HL-60/S4 (cell line): ENCODE results near the gene SENP2.

ENCODE experiments used
- in situ Hi-C: fragments of 300-500 bp; cut with MboI; formaldehyde crosslinking; loops from 2 replicates; pipeline ENCODE4 v1.14.3; 2022; ENCODE audit warnings: low sequenced_read_pairs

The SENP2 gene

GRCh38 chr3:185667574-185667973 lies 81.5 kb downstream of the SENP2 start:
- in situ Hi-C loops: no loop called here

GRCh38 chr3:185677146-185677829 lies 91.2 kb downstream of the SENP2 start:
- in situ Hi-C loops: loop anchor here (10.0 kb wide), 1 partner anchor 88 kb away; no protein-coding TSS in a partner anchor

- in situ Hi-C loops: loop anchor here (10.0 kb wide), 1 partner anchor 87 kb away; no protein-coding TSS in a partner anchor
Measured at GRCh38 chr3:185678027-185678426, 91.9 kb downstream of the SENP2 start.

GRCh38 chr3:185680231-185680630 lies 94.1 kb downstream of the SENP2 start:
- in situ Hi-C loops: no loop called here
